Tibial nerve (tissue), 4 donors: ENCODE data around the gene CLMN.

Experiments used
- EP300 ChIP-seq, 2 donors: sonication (generic); formaldehyde crosslinking; IDR thresholded peaks; one replicate each; pipeline ENCODE4 v1.6.1; 2017; ENCODE audit warnings: antibody characterized with exemption in 2 of 2, mild to moderate bottlenecking in 1 of 2
- POLR2A ChIP-seq, 2 donors: fragments of 450-650 bp; IDR thresholded peaks; one replicate each; pipeline ENCODE4 v1.6.1; 2017; ENCODE audit warnings: antibody characterized with exemption in 2 of 2, mild to moderate bottlenecking in 2 of 2, moderate library complexity in 2 of 2
- TF ChIP-seq, protein P1 (sequence below), 5 experiments: fragments of 200-600 bp in 3 of 5; fragments of 450-650 bp in 2 of 5; sonication (generic) in 3 of 5; IDR thresholded peaks; one replicate each; pipeline ENCODE4 v1.5.1; 2016 to 2019; ENCODE audit warnings: antibody characterized with exemption in 5 of 5, mild to moderate bottlenecking in 3 of 5, moderate library complexity in 2 of 5

DNA sequence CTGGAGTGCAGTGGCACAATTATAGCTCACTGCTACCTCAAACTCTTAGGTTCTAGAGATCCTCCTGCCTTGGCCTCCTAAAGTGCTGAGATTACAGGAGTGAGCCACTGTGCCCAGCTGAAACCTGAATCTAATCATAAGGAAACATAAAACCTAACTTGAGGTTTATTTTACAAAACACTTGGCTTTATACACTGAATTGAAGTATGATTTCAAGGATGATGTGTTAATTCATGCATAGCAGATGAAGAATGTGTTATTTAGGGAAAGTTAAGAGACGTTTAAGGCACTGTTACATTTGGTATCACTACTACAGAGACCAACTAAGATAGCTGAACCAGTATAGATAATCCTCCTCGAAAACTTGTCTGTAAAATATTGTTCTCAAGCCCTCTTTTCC is 168.8 kb downstream of the CLMN start:
- TF ChIP-seq, protein P1, sequence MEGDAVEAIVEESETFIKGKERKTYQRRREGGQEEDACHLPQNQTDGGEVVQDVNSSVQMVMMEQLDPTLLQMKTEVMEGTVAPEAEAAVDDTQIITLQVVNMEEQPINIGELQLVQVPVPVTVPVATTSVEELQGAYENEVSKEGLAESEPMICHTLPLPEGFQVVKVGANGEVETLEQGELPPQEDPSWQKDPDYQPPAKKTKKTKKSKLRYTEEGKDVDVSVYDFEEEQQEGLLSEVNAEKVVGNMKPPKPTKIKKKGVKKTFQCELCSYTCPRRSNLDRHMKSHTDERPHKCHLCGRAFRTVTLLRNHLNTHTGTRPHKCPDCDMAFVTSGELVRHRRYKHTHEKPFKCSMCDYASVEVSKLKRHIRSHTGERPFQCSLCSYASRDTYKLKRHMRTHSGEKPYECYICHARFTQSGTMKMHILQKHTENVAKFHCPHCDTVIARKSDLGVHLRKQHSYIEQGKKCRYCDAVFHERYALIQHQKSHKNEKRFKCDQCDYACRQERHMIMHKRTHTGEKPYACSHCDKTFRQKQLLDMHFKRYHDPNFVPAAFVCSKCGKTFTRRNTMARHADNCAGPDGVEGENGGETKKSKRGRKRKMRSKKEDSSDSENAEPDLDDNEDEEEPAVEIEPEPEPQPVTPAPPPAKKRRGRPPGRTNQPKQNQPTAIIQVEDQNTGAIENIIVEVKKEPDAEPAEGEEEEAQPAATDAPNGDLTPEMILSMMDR (IDR thresholded peaks at IDR 0.05), result no peak
- TF ChIP-seq POLR2A (IDR thresholded peaks at IDR 0.05) (no peak), EP300 (IDR thresholded peaks at IDR 0.05) (no peak)
